ENCODE data around the gene NDRG2.
"Not testable (repeated sequence)": the region's sequence is repeated elsewhere in the genome, so short reads cannot be mapped to it uniquely, and the experiment has no call there.

The NDRG2 gene

GRCh38 chr14:20996521-20996920, 28.3 kb downstream of the NDRG2 start:
- Mint-ChIP-seq H3K27me3 (ENCODE audit: low read depth) (no peaks in the 10 kb centered on the region), H3K9me3 (no peaks in the 10 kb centered on the region), H3K4me3 (no peak overlapping the region), H3K36me3 (ENCODE audit: low read depth) (peaks cover 40% of the 10 kb centered on the region), H3K4me1 (ENCODE audit: low read depth) (peaks cover 5% of the 10 kb centered on the region), H3K27ac (no peak overlapping the region)
- DNase-seq (ENCODE audit: low spot score) = no peak

DNA sequence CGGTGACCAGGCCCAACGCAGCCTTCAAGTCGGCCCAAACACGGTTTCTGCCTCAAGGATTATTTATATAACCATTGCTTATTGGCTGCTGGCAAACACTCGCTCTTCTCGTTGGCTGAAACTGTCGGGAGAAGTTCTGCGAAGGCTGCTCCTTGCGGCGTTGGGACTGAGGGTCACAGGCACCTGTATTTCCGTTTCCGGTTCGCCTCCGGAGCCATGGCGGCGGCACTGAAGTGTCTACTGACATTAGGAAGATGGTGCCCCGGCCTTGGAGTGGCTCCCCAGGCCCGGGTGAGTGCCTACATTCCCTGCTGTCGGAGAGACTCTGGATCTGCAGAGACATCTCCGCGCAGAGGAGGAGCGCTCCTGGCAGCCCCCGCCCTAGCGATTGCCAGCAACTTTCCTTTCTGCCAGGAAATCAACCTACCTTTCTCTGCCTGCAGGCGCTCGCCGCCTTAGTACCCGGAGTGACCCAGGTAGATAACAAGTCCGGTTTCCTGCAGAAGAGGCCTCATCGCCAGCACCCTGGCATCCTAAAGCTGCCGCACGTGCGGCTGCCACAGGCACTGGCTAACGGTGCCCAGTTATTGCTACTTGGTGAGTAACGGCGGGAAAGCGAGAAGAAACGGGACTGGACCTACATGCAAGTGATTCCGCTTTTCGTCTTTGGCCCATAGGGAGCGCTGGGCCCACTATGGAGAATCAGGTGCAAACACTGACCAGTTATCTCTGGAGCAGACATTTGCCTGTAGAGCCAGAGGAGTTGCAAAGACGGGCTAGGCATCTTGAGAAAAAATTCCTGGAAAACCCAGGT, 34.9 kb downstream of the NDRG2 start, which contains the start of gene METTL17:
Gene METTL17 (plus strand): TSS at position 194 of the 814 bp plus-strand sequence. CDS start 23 bp downstream, at position 217.
- no peaks in the 10 kb centered on the region for H3K27me3 Mint-ChIP-seq (ENCODE audit: low read depth)
- peak within 1 kb of the TSS; percentile 85 for H3K27ac Mint-ChIP-seq
- peak within 1 kb of the TSS; percentile 93 for H3K4me3 Mint-ChIP-seq
- peaks cover 11% of the 10 kb centered on the region for H3K4me1 Mint-ChIP-seq (ENCODE audit: low read depth)
- H3K36me3 Mint-ChIP-seq (ENCODE audit: low read depth) = peaks cover 27% of the 10 kb centered on the region
- DNase-seq (ENCODE audit: low spot score) = peak; percentile 90
- no peaks in the 10 kb centered on the region for H3K9me3 Mint-ChIP-seq

GRCh38 chr14:20989471-20989786, 35.4 kb downstream of the NDRG2 start:
- H3K27me3 Mint-ChIP-seq (ENCODE audit: low read depth) = no peaks in the 10 kb centered on the region

GRCh38 chr14:20988717-20989470, 36.0 kb downstream of the NDRG2 start:
- H3K4me3 Mint-ChIP-seq = peak overlapping the region; percentile 30
- H3K27ac Mint-ChIP-seq = no peak overlapping the region
- peaks cover 18% of the 10 kb centered on the region for H3K36me3 Mint-ChIP-seq (ENCODE audit: low read depth)
- H3K9me3 Mint-ChIP-seq = no peaks in the 10 kb centered on the region
- no peaks in the 10 kb centered on the region for H3K27me3 Mint-ChIP-seq (ENCODE audit: low read depth)
- DNase-seq (ENCODE audit: low spot score) = no peak
- peaks cover 11% of the 10 kb centered on the region for H3K4me1 Mint-ChIP-seq (ENCODE audit: low read depth)

More at GRCh38 chr14:20989471-20989786, 35.4 kb downstream of the NDRG2 start:
- peaks cover 22% of the 10 kb centered on the region for H3K36me3 Mint-ChIP-seq (ENCODE audit: low read depth)
- peak overlapping the region; percentile 93 for H3K4me3 Mint-ChIP-seq
- no peaks in the 10 kb centered on the region for H3K9me3 Mint-ChIP-seq
- H3K27ac Mint-ChIP-seq = peak overlapping the region; percentile 85
- H3K4me1 Mint-ChIP-seq (ENCODE audit: low read depth) = peaks cover 11% of the 10 kb centered on the region
- no peak for DNase-seq (ENCODE audit: low spot score)

GRCh38 chr14:20986811-20987210, 38.0 kb downstream of the NDRG2 start:
- Mint-ChIP-seq H3K27me3 (ENCODE audit: low read depth) (peaks cover 3% of the 10 kb centered on the region), H3K27ac (no peak overlapping the region), H3K4me3 (no peak overlapping the region), H3K36me3 (ENCODE audit: low read depth) (peaks cover 5% of the 10 kb centered on the region), H3K4me1 (ENCODE audit: low read depth) (peaks cover 8% of the 10 kb centered on the region), H3K9me3 (no peaks in the 10 kb centered on the region)
- no peak for DNase-seq (ENCODE audit: low spot score)

- not testable (repeated sequence) for H3K27ac Mint-ChIP-seq; H3K4me3 Mint-ChIP-seq; H3K36me3 Mint-ChIP-seq (ENCODE audit: low read depth); H3K27me3 Mint-ChIP-seq (ENCODE audit: low read depth); DNase-seq (ENCODE audit: low spot score); H3K4me1 Mint-ChIP-seq (ENCODE audit: low read depth); H3K9me3 Mint-ChIP-seq
Observed at GRCh38 chr14:20985650-20986049, 39.2 kb downstream of the NDRG2 start.

GRCh38 chr14:20982646-20983369, 42.1 kb downstream of the NDRG2 start:
- DNase-seq (ENCODE audit: low spot score) = no peak
- Mint-ChIP-seq H3K27me3 (ENCODE audit: low read depth) (peaks cover 20% of the 10 kb centered on the region), H3K4me1 (ENCODE audit: low read depth) (peaks cover 4% of the 10 kb centered on the region), H3K36me3 (ENCODE audit: low read depth) (no peaks in the 10 kb centered on the region), H3K4me3 (no peak overlapping the region), H3K9me3 (no peaks in the 10 kb centered on the region), H3K27ac (no peak overlapping the region)

DNA sequence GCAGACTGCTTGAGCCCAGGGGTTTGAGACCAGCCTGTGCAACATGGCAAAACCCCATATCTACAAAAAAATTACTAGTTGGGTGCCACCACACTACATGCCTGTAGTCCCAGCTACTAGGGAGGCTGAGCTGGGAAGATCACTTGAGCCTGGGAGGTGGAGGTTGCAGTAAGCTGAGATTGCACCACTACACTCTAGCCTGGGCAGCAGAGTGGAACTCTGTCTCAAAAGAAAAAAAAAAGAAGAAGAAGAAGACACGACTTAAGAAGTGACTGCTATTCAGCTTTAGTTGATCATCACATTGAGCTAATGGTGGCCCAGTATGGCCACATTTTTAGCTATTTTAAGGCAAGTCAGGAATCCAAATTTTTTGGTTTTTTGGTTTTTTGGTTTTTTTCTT, 44.0 kb downstream of the NDRG2 start:
- H3K27me3 Mint-ChIP-seq (ENCODE audit: low read depth) = peaks cover 20% of the 10 kb centered on the region
- H3K4me3 Mint-ChIP-seq = no peak overlapping the region
- no peaks in the 10 kb centered on the region for H3K9me3 Mint-ChIP-seq
- no peak overlapping the region for H3K27ac Mint-ChIP-seq
- peaks cover 4% of the 10 kb centered on the region for H3K4me1 Mint-ChIP-seq (ENCODE audit: low read depth)
- DNase-seq (ENCODE audit: low spot score) = no peak
- no peaks in the 10 kb centered on the region for H3K36me3 Mint-ChIP-seq (ENCODE audit: low read depth)

DNA sequence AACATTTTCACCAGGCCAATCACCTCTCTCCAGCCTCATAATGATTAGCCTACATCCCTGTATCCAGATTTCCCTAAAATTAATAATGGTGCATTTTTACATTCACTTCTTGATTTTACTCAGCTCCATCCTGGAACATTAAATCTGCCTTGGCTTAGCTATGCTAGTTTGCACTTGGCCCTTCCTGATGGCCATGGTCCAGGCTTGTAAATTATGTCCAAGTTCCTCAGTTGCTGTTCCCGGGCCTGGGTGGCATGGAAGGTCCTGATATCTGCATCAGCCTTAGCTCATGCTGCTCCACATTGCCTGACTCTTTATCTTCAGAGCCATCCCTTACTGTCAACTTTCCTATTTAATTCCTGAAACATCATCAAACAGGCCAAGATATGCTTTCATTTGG, 46.2 kb downstream of the NDRG2 start:
- no peak for DNase-seq (ENCODE audit: low spot score)
- H3K4me1 Mint-ChIP-seq (ENCODE audit: low read depth) = no peaks in the 10 kb centered on the region
- no peak overlapping the region for H3K4me3 Mint-ChIP-seq
- H3K27ac Mint-ChIP-seq = no peak overlapping the region
- H3K36me3 Mint-ChIP-seq (ENCODE audit: low read depth) = no peaks in the 10 kb centered on the region
- no peaks in the 10 kb centered on the region for H3K9me3 Mint-ChIP-seq
- peaks cover 26% of the 10 kb centered on the region for H3K27me3 Mint-ChIP-seq (ENCODE audit: low read depth)

DNA sequence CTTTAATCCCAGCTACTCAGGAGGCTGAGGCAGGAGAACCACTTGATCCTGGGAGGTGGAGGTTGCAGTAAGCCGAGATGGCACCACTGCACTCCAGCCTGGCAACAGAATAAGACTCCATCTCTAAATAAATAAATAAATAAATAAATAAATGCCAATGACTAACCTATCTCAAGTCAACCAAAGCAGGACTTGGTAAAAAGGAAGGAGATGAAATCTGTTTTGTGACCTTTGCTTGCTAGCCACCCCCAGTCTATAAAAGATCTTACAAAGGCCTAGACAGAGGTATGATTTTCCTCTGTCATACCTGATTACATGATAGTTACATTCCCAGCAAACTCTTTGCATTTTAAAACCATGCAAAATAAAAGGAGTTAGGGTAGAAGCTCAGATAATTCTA, 48.6 kb downstream of the NDRG2 start:
- no peaks in the 10 kb centered on the region for H3K9me3 Mint-ChIP-seq
- H3K4me1 Mint-ChIP-seq (ENCODE audit: low read depth) = peaks cover 4% of the 10 kb centered on the region
- no peak overlapping the region for H3K4me3 Mint-ChIP-seq
- no peak for DNase-seq (ENCODE audit: low spot score)
- H3K27ac Mint-ChIP-seq = no peak overlapping the region
- H3K36me3 Mint-ChIP-seq (ENCODE audit: low read depth) = no peaks in the 10 kb centered on the region
- H3K27me3 Mint-ChIP-seq (ENCODE audit: low read depth) = peaks cover 40% of the 10 kb centered on the region

- H3K27ac Mint-ChIP-seq = no peak overlapping the region
- peaks cover 9% of the 10 kb centered on the region for H3K4me1 Mint-ChIP-seq (ENCODE audit: low read depth)
- no peak overlapping the region for H3K4me3 Mint-ChIP-seq
- peaks cover 28% of the 10 kb centered on the region for H3K27me3 Mint-ChIP-seq (ENCODE audit: low read depth)
- no peaks in the 10 kb centered on the region for H3K9me3 Mint-ChIP-seq
- H3K36me3 Mint-ChIP-seq (ENCODE audit: low read depth) = no peaks in the 10 kb centered on the region
- no peak for DNase-seq (ENCODE audit: low spot score)
Observed at GRCh38 chr14:20973501-20973900, 51.4 kb downstream of the NDRG2 start.

GRCh38 chr14:20971705-20972021, 53.2 kb downstream of the NDRG2 start:
- H3K9me3 Mint-ChIP-seq = no peaks in the 10 kb centered on the region
- H3K4me3 Mint-ChIP-seq = peak overlapping the region; percentile 92
- H3K36me3 Mint-ChIP-seq (ENCODE audit: low read depth) = no peaks in the 10 kb centered on the region
- peaks cover 42% of the 10 kb centered on the region for H3K27me3 Mint-ChIP-seq (ENCODE audit: low read depth)
- no peak for DNase-seq (ENCODE audit: low spot score)
- peaks cover 9% of the 10 kb centered on the region for H3K4me1 Mint-ChIP-seq (ENCODE audit: low read depth)
- no peak overlapping the region for H3K27ac Mint-ChIP-seq

- peak overlapping the region; percentile 92 for H3K4me3 Mint-ChIP-seq
- peak; percentile 81 for DNase-seq (ENCODE audit: low spot score)
- peaks cover 9% of the 10 kb centered on the region for H3K4me1 Mint-ChIP-seq (ENCODE audit: low read depth)
- H3K36me3 Mint-ChIP-seq (ENCODE audit: low read depth) = no peaks in the 10 kb centered on the region
- H3K27me3 Mint-ChIP-seq (ENCODE audit: low read depth) = peaks cover 43% of the 10 kb centered on the region
- H3K27ac Mint-ChIP-seq = peak overlapping the region; percentile 1
- H3K9me3 Mint-ChIP-seq = no peaks in the 10 kb centered on the region
Observed at GRCh38 chr14:20970983-20971704, 53.7 kb downstream of the NDRG2 start.
